Measurements from ENCODE around the gene APOA1.

The APOA1 gene

GRCh38 chr11:116786966-116787365 is 50.5 kb downstream of the APOA1 start:
- DNase-seq, result no peak

GRCh38 chr11:116786326-116786725 is 51.1 kb downstream of the APOA1 start:
- DNase-seq, result no peak

Data from activated CD4-positive, alpha-beta T cell treated with anti-CD3 and anti-CD28 coated beads, Interleukin-2, amount 50 U/mL, for 16 hours (primary cell).